GM21515 (cell line): ENCODE measurements around the gene GHR.

Source experiments
- ATAC-seq: cut with Tn5 transposase; IDR thresholded peaks from one replicate; pipeline ENCODE4 v1.9.1; 2021; ENCODE audit not compliant: unreplicated experiment

The GHR gene

GRCh38 chr5:42767491-42768105 is 344.4 kb downstream of the GHR start:
- ATAC-seq = no peak

GRCh38 chr5:42768106-42768504 is 344.9 kb downstream of the GHR start:
- no peak for ATAC-seq

GRCh38 chr5:42770003-42770402 is 346.8 kb downstream of the GHR start:
- ATAC-seq = no peak
